ENCODE data around the gene PPP2R1A.
A peak's percentile ranks its signal among the peaks of the same experiment; 100 is the strongest.

Gene PPP2R1A

GRCh38 chr19:52237197-52237596 is 47.3 kb downstream of the PPP2R1A start:
- no peak overlapping the region for H4K91ac ChIP-seq (ENCODE audit: low read length)
- H3K23ac ChIP-seq (ENCODE audit: low read length in 2 of 2) = no peak overlapping the region
- no peak overlapping the region for H3K4me3 ChIP-seq (ENCODE audit: insufficient read depth in 1 of 2, low read depth in 1 of 2, low read length in 2 of 2)
- no peak overlapping the region for H3K4ac ChIP-seq (ENCODE audit: low read depth in 1 of 2, low read length in 2 of 2)
- H3K14ac ChIP-seq (ENCODE audit: low read length in 2 of 2) = no peak overlapping the region
- peak; percentile 4 for DNase-seq
- H2BK15ac ChIP-seq (ENCODE audit: low read depth, poor library complexity, severe bottlenecking) = no peak overlapping the region
- H3K4me2 ChIP-seq (ENCODE audit: low read length, poor library complexity, severe bottlenecking) = no peak overlapping the region
- H3K4me1 ChIP-seq (ENCODE audit: control insufficient read depth, insufficient read depth, low read depth, low read length) = no peaks in the 10 kb centered on the region
- no peaks in the 10 kb centered on the region for H3K79me1 ChIP-seq (replicated peaks; ENCODE audit: low read length, poor library complexity, severe bottlenecking)
- no peak overlapping the region for H3K18ac ChIP-seq (ENCODE audit: low read depth in 1 of 2, low read length in 2 of 2)
- no peak overlapping the region for H2AFZ ChIP-seq (ENCODE audit: low read depth, low read length)
- no peak overlapping the region for H2AK5ac ChIP-seq (ENCODE audit: low read length, severe bottlenecking)
- no peaks in the 10 kb centered on the region for H3K27me3 ChIP-seq (ENCODE audit: control insufficient read depth in 1 of 2, insufficient read depth in 1 of 2, low read length in 2 of 2)
- no peaks in the 10 kb centered on the region for H3K9me3 ChIP-seq (ENCODE audit: control insufficient read depth, low read length)
- peak overlapping the region; percentile 60 for H3K9ac ChIP-seq (ENCODE audit: low read length)
- no peak overlapping the region for H2BK5ac ChIP-seq (ENCODE audit: low read depth, low read length, poor library complexity, severe bottlenecking)
- H2BK120ac ChIP-seq (ENCODE audit: low read depth, low read length) = no peak overlapping the region
- peaks cover 0 to under 1% of the 10 kb centered on the region in 2 experiments for H3K36me3 ChIP-seq (ENCODE audit: control insufficient read depth in 1 of 2, insufficient read depth in 2 of 2, low read depth in 1 of 2, low read length in 2 of 2)
- no CpG with 5 or more reads among the region's 2 CpGs for WGBS
- no peak overlapping the region for H3K27ac ChIP-seq (ENCODE audit: low read length, poor library complexity, severe bottlenecking)
- no peak overlapping the region for H2BK12ac ChIP-seq (ENCODE audit: low read length in 2 of 2)
- no peak overlapping the region for H4K8ac ChIP-seq (ENCODE audit: low read length)

- Histone ChIP-seq H2AK5ac (ENCODE audit: low read length, severe bottlenecking) (no peak overlapping the region), H2BK120ac (ENCODE audit: low read depth, low read length) (no peak overlapping the region)
These were observed 48.0 kb downstream of the PPP2R1A start for GRCh38 chr19:52237771-52238400.

GRCh38 chr19:52244021-52244420 is 54.2 kb downstream of the PPP2R1A start:
- Histone ChIP-seq H2BK15ac (ENCODE audit: low read depth, poor library complexity, severe bottlenecking) (no peak overlapping the region), H2AFZ (ENCODE audit: low read depth, low read length) (no peak overlapping the region), H3K79me1 (replicated peaks; ENCODE audit: low read length, poor library complexity, severe bottlenecking) (no peaks in the 10 kb centered on the region), H2BK12ac (ENCODE audit: low read length in 2 of 2) (no peak overlapping the region), H4K91ac (ENCODE audit: low read length) (no peak overlapping the region), H3K14ac (ENCODE audit: low read length in 2 of 2) (no peak overlapping the region), H3K36me3 (ENCODE audit: control insufficient read depth in 1 of 2, insufficient read depth in 2 of 2, low read depth in 1 of 2, low read length in 2 of 2) (no peaks in the 10 kb centered on the region), H3K18ac (ENCODE audit: low read depth in 1 of 2, low read length in 2 of 2) (no peak overlapping the region), H2BK5ac (ENCODE audit: low read depth, low read length, poor library complexity, severe bottlenecking) (no peak overlapping the region), H3K27ac (ENCODE audit: low read length, poor library complexity, severe bottlenecking) (no peak overlapping the region), H3K9me3 (ENCODE audit: control insufficient read depth, low read length) (no peaks in the 10 kb centered on the region), H2AK5ac (ENCODE audit: low read length, severe bottlenecking) (no peak overlapping the region), H2BK120ac (ENCODE audit: low read depth, low read length) (no peak overlapping the region), H3K27me3 (ENCODE audit: control insufficient read depth in 1 of 2, insufficient read depth in 1 of 2, low read length in 2 of 2) (no peaks in the 10 kb centered on the region), H3K4me1 (ENCODE audit: control insufficient read depth, insufficient read depth, low read depth, low read length) (no peaks in the 10 kb centered on the region), H3K23ac (ENCODE audit: low read length in 2 of 2) (no peak overlapping the region), H3K4me3 (ENCODE audit: insufficient read depth in 1 of 2, low read depth in 1 of 2, low read length in 2 of 2) (no peak overlapping the region), H4K8ac (ENCODE audit: low read length) (no peak overlapping the region), H3K4me2 (ENCODE audit: low read length, poor library complexity, severe bottlenecking) (no peak overlapping the region), H3K9ac (ENCODE audit: low read length) (no peak overlapping the region), H3K4ac (ENCODE audit: low read depth in 1 of 2, low read length in 2 of 2) (no peak overlapping the region)
- no peak for DNase-seq
- 70% methylated on average over 12 of the region's 12 CpGs for WGBS

More at GRCh38 chr19:52237771-52238400, 48.0 kb downstream of the PPP2R1A start:
- Histone ChIP-seq H4K91ac (ENCODE audit: low read length) (no peak overlapping the region), H3K4ac (ENCODE audit: low read depth in 1 of 2, low read length in 2 of 2) (no peak overlapping the region), H3K27me3 (ENCODE audit: control insufficient read depth in 1 of 2, insufficient read depth in 1 of 2, low read length in 2 of 2) (no peaks in the 10 kb centered on the region), H3K4me1 (ENCODE audit: control insufficient read depth, insufficient read depth, low read depth, low read length) (no peaks in the 10 kb centered on the region), H2AFZ (ENCODE audit: low read depth, low read length) (no peak overlapping the region), H3K4me3 (ENCODE audit: insufficient read depth in 1 of 2, low read depth in 1 of 2, low read length in 2 of 2) (no peak overlapping the region), H3K36me3 (ENCODE audit: control insufficient read depth in 1 of 2, insufficient read depth in 2 of 2, low read depth in 1 of 2, low read length in 2 of 2) (no peaks in the 10 kb centered on the region), H3K27ac (ENCODE audit: low read length, poor library complexity, severe bottlenecking) (no peak overlapping the region), H3K14ac (ENCODE audit: low read length in 2 of 2) (no peak overlapping the region), H3K9me3 (ENCODE audit: control insufficient read depth, low read length) (no peaks in the 10 kb centered on the region), H3K23ac (ENCODE audit: low read length in 2 of 2) (no peak overlapping the region), H2BK5ac (ENCODE audit: low read depth, low read length, poor library complexity, severe bottlenecking) (no peak overlapping the region), H3K18ac (ENCODE audit: low read depth in 1 of 2, low read length in 2 of 2) (no peak overlapping the region), H2BK15ac (ENCODE audit: low read depth, poor library complexity, severe bottlenecking) (no peak overlapping the region), H3K9ac (ENCODE audit: low read length) (peak overlapping the region; percentile 60), H3K4me2 (ENCODE audit: low read length, poor library complexity, severe bottlenecking) (no peak overlapping the region), H2BK12ac (ENCODE audit: low read length in 2 of 2) (no peak overlapping the region), H4K8ac (ENCODE audit: low read length) (no peak overlapping the region), H3K79me1 (replicated peaks; ENCODE audit: low read length, poor library complexity, severe bottlenecking) (no peaks in the 10 kb centered on the region)
- WGBS = 24% methylated on average over 6 of the region's 8 CpGs
- peak; percentile 66 for DNase-seq

GRCh38 chr19:52248241-52248640 is 58.4 kb downstream of the PPP2R1A start:
- no peak overlapping the region for H4K8ac ChIP-seq (ENCODE audit: low read length)
- no peaks in the 10 kb centered on the region for H3K27me3 ChIP-seq (ENCODE audit: control insufficient read depth in 1 of 2, insufficient read depth in 1 of 2, low read length in 2 of 2)
- no peak overlapping the region for H3K4me2 ChIP-seq (ENCODE audit: low read length, poor library complexity, severe bottlenecking)
- peak; percentile 36 for DNase-seq
- no peak overlapping the region for H2BK5ac ChIP-seq (ENCODE audit: low read depth, low read length, poor library complexity, severe bottlenecking)
- H3K9me3 ChIP-seq (ENCODE audit: control insufficient read depth, low read length) = peaks cover 2% of the 10 kb centered on the region
- H2BK120ac ChIP-seq (ENCODE audit: low read depth, low read length) = no peak overlapping the region
- H3K79me1 ChIP-seq (replicated peaks; ENCODE audit: low read length, poor library complexity, severe bottlenecking) = no peaks in the 10 kb centered on the region
- no peaks in the 10 kb centered on the region for H3K4me1 ChIP-seq (ENCODE audit: control insufficient read depth, insufficient read depth, low read depth, low read length)
- H3K36me3 ChIP-seq (ENCODE audit: control insufficient read depth in 1 of 2, insufficient read depth in 2 of 2, low read depth in 1 of 2, low read length in 2 of 2) = no peaks in the 10 kb centered on the region
- WGBS = 15% methylated on average over 6 of the region's 6 CpGs
- no peak overlapping the region for H3K18ac ChIP-seq (ENCODE audit: low read depth in 1 of 2, low read length in 2 of 2)
- no peak overlapping the region for H3K27ac ChIP-seq (ENCODE audit: low read length, poor library complexity, severe bottlenecking)
- no peak overlapping the region for H2BK15ac ChIP-seq (ENCODE audit: low read depth, poor library complexity, severe bottlenecking)
- no peak overlapping the region for H2BK12ac ChIP-seq (ENCODE audit: low read length in 2 of 2)
- no peak overlapping the region for H2AK5ac ChIP-seq (ENCODE audit: low read length, severe bottlenecking)
- no peak overlapping the region for H3K4me3 ChIP-seq (ENCODE audit: insufficient read depth in 1 of 2, low read depth in 1 of 2, low read length in 2 of 2)
- H3K14ac ChIP-seq (ENCODE audit: low read length in 2 of 2) = no peak overlapping the region
- H3K4ac ChIP-seq (ENCODE audit: low read depth in 1 of 2, low read length in 2 of 2) = no peak overlapping the region
- no peak overlapping the region for H3K9ac ChIP-seq (ENCODE audit: low read length)
- no peak overlapping the region for H2AFZ ChIP-seq (ENCODE audit: low read depth, low read length)
- no peak overlapping the region for H3K23ac ChIP-seq (ENCODE audit: low read length in 2 of 2)
- no peak overlapping the region for H4K91ac ChIP-seq (ENCODE audit: low read length)
